Right atrium auricular region (tissue), 2 donors: ENCODE results near the gene LRRD1. TPM values are rescaled to one million over a fixed set of nuclear protein-coding genes. Genes with fewer than 3 reads are reported as not detected.

ENCODE experiments used
- DNase-seq: peaks from one replicate; pipeline ENCODE4 v3.0.0-alpha.2; 2019; ENCODE audit warnings: low spot score
- H3K27ac ChIP-seq, 2 donors: fragments of 200-600 bp; sonication (generic); 1 replicate in 1 of 2; 2 replicates in 1 of 2; pipeline ENCODE4 v1.5.1; 2016 to 2019
- H3K27me3 ChIP-seq, 2 donors: fragments of 200-600 bp; sonication (generic); one replicate each; pipeline versions ENCODE4 v1.5.1 to v1.6.0; 2017 to 2019
- H3K36me3 ChIP-seq: fragments of 200-600 bp; sonication (generic); one replicate; pipeline ENCODE4 v1.5.1; 2016
- H3K4me1 ChIP-seq, 2 donors: fragments of 200-600 bp; sonication (generic); one replicate each; pipeline versions ENCODE4 v1.5.1 to v1.6.0; 2017 to 2019
- H3K4me3 ChIP-seq, 2 donors: fragments of 200-600 bp; sonication (generic); 1 replicate in 1 of 2; 2 replicates in 1 of 2; pipeline ENCODE4 v1.5.1; 2017 to 2019; ENCODE audit warnings: mild to moderate bottlenecking in 1 of 2, moderate library complexity in 1 of 2
- H3K9me3 ChIP-seq, 2 donors: fragments of 200-600 bp; sonication (generic); one replicate each; pipeline ENCODE4 v1.5.1; 2019
- CTCF ChIP-seq, 2 donors: fragments of 200-600 bp; sonication (generic); IDR thresholded peaks; one replicate each; pipeline ENCODE4 v1.5.1; 2019; ENCODE audit warnings: antibody characterized with exemption in 2 of 2
- total RNA-seq, 2 donors: library from RNA; depleted of rRNA; stranded (reverse); fragments of >200 nt; gene quantifications; one replicate each; pipeline ENCODE4 v1.1.0, GENCODE V29; 2016

Gene LRRD1
- total RNA-seq: under 1 TPM in 1 of 2 donors, not detected in 1; 0.30 TPM

- H3K4me3 ChIP-seq: peak within 1 kb of the TSS; percentile 48 to 63
- TF ChIP-seq CTCF (IDR thresholded peaks at IDR 0.05): peak; percentile 95 to 100
- DNase-seq: peak; percentile 82
- H3K36me3 ChIP-seq: no peaks in the 10 kb centered on the region
- H3K9me3 ChIP-seq: no peaks in the 10 kb centered on the region
- H3K4me1 ChIP-seq: peaks cover 0 to 6% of the 10 kb centered on the region in 2 donors
- H3K27me3 ChIP-seq: no peaks in the 10 kb centered on the region
- peak within 1 kb of the TSS; percentile 78 to 81 for H3K27ac ChIP-seq
These were observed at the start of gene LRRD1 for GRCh38 chr7:92178928-92179924. TSS of gene LRRD1 (minus strand) at chr7:92179142. CDS start at chr7:92165202, 13,940 bp downstream.

- Histone ChIP-seq H3K36me3 (peaks cover 59% of the 10 kb centered on the region), H3K4me1 (no peaks in the 10 kb centered on the region), H3K4me3 (no peak overlapping the region), H3K9me3 (no peaks in the 10 kb centered on the region), H3K27me3 (no peaks in the 10 kb centered on the region), H3K27ac (no peak overlapping the region)
- TF ChIP-seq CTCF (IDR thresholded peaks at IDR 0.05): no peak
- DNase-seq: no peak
These were observed 49.8 kb upstream of the LRRD1 start for GRCh38 chr7:92228742-92229141.

- H3K27me3 ChIP-seq: no peaks in the 10 kb centered on the region
- no peak for DNase-seq
- no peaks in the 10 kb centered on the region for H3K4me1 ChIP-seq
- no peak for TF ChIP-seq CTCF (IDR thresholded peaks at IDR 0.05)
- no peaks in the 10 kb centered on the region for H3K9me3 ChIP-seq
- no peak overlapping the region for H3K4me3 ChIP-seq
- H3K36me3 ChIP-seq: peaks cover 57% of the 10 kb centered on the region
- no peak overlapping the region for H3K27ac ChIP-seq
These were observed 49.2 kb upstream of the LRRD1 start for GRCh38 chr7:92228100-92228499.

GRCh38 chr7:92226981-92227380, 48.0 kb upstream of the LRRD1 start:
- Histone ChIP-seq H3K4me1 (no peaks in the 10 kb centered on the region), H3K9me3 (no peaks in the 10 kb centered on the region), H3K27me3 (no peaks in the 10 kb centered on the region), H3K36me3 (peaks cover 56% of the 10 kb centered on the region), H3K4me3 (no peak overlapping the region), H3K27ac (no peak overlapping the region)
- no peak for DNase-seq
- no peak for TF ChIP-seq CTCF (IDR thresholded peaks at IDR 0.05)

- DNase-seq: no peak
- H3K4me1 ChIP-seq: no peaks in the 10 kb centered on the region
- no peak overlapping the region for H3K4me3 ChIP-seq
- H3K36me3 ChIP-seq: peaks cover 86% of the 10 kb centered on the region
- H3K27ac ChIP-seq: no peak overlapping the region
- no peak for TF ChIP-seq CTCF (IDR thresholded peaks at IDR 0.05)
- H3K27me3 ChIP-seq: no peaks in the 10 kb centered on the region
- H3K9me3 ChIP-seq: no peaks in the 10 kb centered on the region
These were observed 42.8 kb upstream of the LRRD1 start for GRCh38 chr7:92221766-92222165.
